ENCODE data around the gene MTFR1L.

DNA sequence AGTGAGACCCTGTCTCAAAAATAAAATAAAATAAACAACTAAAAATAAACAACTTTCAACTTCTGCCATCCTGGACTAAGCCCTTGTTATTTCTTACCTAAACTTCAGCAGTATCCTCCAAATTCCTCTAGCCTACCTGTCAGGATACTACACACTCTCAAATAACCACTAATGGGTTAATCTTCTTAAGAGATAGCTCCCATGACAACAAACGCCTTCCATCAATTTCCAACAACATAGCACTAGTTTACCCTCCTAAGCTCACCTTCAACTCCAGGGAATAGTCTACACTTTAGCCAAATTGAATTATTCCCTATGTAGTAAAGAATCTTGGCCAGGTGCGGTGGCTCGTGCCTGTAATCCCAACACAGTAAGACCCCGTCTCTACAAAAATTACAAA is 28.2 kb downstream of the MTFR1L start:
- TF ChIP-seq, protein P1, sequence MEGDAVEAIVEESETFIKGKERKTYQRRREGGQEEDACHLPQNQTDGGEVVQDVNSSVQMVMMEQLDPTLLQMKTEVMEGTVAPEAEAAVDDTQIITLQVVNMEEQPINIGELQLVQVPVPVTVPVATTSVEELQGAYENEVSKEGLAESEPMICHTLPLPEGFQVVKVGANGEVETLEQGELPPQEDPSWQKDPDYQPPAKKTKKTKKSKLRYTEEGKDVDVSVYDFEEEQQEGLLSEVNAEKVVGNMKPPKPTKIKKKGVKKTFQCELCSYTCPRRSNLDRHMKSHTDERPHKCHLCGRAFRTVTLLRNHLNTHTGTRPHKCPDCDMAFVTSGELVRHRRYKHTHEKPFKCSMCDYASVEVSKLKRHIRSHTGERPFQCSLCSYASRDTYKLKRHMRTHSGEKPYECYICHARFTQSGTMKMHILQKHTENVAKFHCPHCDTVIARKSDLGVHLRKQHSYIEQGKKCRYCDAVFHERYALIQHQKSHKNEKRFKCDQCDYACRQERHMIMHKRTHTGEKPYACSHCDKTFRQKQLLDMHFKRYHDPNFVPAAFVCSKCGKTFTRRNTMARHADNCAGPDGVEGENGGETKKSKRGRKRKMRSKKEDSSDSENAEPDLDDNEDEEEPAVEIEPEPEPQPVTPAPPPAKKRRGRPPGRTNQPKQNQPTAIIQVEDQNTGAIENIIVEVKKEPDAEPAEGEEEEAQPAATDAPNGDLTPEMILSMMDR (conservative IDR thresholded peaks at IDR 0.05 in 1 of 2, IDR thresholded peaks at IDR 0.05 in 1 of 2; ENCODE audit: extremely low read depth in 1 of 2, insufficient read depth in 1 of 2, low read depth in 1 of 2, low read length in 2 of 2), result no peak
- TF ChIP-seq EZH2 (IDR thresholded peaks at IDR 0.05; ENCODE audit: borderline replicate concordance, low read length), result no peak

Data from mammary epithelial cell (primary cell).